HG03097 (cell line): Measurements from ENCODE around the gene CPT1C.

Experiments
- ATAC-seq: cut with Tn5 transposase; IDR thresholded peaks from one replicate; pipeline ENCODE4 v1.9.1; 2021; ENCODE audit not compliant: unreplicated experiment, low FRiP score

CPT1C gene

DNA sequence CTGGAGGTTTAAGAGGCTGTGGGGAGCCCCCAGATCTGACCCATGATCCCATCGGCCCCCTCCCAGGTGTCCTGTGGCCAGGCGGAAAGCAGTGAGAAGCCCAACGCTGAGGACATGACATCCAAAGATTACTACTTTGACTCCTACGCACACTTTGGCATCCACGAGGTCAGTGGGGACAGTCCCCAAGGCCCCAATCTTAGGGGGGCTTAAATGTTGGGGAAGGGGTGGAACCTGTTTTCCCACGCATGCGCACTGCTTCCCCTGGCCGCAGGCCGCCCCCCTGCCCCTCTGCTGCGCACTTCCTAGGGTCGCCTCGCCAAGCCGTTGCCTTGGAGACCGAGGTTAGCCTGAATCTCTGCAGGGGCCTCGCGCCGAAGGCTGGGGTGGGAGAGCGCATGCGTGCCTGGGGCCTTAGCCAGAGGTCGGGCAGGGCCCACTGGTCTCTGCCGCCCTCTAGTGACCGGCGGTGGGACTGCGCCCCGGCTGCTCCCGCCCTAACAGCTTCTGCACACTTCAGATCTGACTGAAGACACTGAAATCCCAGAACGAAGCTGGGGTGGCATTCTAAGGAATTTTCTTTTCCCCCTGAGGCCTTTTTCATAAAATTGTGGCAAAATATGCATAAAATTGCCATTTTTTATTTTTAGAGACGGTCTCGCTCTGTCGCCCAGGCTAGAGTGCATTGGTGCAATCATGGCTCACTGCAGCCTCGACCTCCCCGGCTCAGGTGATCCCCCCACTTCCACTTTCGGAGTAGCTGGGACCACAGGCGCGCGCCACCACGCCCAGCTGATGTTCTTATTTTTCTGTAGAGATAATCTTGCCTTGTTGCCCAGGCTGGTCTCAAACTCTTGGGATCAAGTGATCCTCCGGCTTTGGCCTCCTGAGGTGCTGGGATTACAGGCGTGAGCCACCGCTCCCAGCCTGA, 10.2 kb upstream of the CPT1C start:
- no peak for ATAC-seq

DNA sequence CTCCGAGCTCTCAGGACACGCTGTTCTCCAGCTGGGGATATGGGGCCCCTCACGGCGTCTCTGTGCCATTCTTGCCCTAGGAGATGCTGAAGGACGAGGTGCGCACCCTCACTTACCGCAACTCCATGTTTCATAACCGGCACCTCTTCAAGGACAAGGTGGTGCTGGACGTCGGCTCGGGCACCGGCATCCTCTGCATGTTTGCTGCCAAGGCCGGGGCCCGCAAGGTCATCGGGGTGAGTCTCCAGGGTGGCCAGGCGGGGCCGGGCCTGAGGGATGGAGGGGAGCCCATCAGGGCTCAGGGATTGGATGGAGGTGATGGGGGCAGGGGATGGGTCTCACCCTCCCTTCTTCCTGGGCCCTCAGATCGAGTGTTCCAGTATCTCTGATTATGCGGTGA, 9.1 kb upstream of the CPT1C start:
- ATAC-seq: no peak

DNA sequence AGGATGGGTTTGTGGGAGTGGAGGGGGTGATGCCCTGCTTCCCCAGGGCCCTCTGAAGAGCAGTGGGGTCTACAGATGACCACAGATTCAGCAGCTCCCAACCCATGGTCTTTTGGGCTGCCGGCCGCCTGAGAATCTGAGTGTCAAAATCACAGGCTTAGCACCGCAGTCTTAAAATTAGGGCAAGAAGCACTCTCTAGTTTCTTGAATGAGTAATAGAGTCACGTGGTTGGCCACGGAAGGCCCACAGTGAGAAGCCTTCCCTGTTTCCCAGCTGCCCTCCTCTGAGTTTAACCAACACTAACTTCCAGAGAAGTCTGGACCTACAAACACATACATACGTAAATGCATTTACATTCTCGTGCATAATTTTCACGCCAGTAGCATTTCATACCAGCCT, 8.6 kb upstream of the CPT1C start:
- no peak for ATAC-seq

DNA sequence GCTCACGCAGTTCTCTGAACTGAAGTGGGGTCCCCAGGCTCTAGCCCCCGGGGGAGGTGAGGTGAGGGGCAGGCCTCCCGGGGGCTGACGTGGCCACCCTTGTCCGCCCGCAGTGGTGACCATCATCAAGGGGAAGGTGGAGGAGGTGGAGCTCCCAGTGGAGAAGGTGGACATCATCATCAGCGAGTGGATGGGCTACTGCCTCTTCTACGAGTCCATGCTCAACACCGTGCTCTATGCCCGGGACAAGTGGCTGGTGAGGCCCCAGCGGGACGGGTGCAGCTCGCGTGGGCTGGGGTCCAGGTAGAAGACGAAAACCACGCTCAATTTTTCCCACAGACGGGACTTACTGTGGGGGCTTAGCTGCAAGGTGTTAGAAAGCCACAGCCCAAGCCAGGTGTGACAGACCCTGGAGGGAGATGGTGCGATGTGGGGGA, 7.1 kb upstream of the CPT1C start:
- no peak for ATAC-seq

DNA sequence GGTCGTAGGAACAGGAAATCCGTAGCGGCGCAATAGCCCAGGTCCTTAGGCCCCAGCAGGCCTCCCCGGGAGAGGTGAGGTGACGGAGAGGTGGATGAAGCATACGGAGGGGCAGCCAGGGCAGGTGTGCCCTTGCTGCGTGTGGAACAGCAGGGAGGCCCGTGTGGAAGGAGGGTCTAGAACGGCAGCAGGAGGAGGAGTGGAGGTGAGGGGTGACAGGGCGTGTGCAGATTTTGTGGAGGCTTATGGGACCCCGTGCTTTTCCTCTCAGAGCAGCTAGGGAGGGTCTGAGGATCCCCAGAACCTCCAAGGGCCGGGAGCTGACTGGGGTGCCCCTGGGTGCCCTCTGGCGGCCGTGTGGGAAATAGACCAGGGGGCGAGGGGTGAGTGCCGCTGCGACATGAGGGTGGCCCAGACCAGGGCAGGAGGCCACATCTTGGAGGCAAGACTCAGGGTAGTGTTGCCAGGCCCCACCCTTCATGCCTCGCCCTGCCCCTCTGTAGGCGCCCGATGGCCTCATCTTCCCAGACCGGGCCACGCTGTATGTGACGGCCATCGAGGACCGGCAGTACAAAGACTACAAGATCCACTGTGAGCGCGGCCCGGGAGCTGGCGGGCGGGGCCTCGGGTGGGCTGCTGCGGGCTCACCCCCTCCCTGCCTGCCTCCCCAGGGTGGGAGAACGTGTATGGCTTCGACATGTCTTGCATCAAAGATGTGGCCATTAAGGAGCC, 6.5 kb upstream of the CPT1C start:
- no peak for ATAC-seq

DNA sequence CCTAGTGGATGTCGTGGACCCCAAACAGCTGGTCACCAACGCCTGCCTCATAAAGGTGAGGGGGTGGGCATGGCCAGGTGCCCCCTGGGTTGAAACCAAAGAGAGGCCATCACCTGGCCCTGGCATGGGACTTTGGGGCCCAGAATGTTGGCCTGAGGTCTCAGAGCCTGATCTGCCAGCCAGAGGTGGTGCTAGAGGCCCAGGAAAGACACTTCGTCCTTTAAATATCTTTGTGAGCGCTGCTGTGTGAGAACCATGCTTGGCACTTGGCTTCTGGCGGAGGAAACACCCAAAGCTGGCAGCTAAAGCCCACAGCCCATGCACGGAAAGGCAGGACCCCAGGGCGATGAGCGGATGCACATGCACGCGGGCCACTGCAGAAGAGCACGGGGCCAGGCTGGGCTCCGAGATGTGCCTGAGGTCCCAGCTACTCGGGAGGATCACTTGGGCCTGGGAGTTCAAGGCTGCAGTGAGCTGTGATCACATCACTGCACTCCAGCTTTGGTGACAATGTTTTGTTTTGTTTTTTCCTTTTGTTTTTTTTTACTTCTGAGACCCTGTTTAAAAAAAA, 5.8 kb upstream of the CPT1C start:
- no peak for ATAC-seq

DNA sequence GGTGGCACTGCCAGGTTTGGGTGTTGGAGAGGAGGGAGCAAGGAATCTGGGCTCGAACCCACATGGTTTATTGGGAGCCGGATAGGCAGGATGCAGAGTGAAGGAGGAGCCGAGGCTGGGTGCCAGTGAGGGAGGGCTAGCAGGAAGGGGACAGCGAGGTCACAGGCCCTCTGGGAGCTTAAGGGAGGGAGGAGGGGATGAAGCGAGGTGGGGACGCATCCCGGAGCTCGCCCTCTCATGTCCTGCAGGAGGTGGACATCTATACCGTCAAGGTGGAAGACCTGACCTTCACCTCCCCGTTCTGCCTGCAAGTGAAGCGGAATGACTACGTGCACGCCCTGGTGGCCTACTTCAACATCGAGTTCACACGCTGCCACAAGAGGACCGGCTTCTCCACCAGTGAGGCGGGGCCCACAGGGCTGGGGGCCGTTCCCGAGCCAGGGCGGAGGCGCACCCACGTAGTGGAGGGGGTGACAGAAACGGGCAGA, 5.0 kb upstream of the CPT1C start:
- ATAC-seq: no peak

DNA sequence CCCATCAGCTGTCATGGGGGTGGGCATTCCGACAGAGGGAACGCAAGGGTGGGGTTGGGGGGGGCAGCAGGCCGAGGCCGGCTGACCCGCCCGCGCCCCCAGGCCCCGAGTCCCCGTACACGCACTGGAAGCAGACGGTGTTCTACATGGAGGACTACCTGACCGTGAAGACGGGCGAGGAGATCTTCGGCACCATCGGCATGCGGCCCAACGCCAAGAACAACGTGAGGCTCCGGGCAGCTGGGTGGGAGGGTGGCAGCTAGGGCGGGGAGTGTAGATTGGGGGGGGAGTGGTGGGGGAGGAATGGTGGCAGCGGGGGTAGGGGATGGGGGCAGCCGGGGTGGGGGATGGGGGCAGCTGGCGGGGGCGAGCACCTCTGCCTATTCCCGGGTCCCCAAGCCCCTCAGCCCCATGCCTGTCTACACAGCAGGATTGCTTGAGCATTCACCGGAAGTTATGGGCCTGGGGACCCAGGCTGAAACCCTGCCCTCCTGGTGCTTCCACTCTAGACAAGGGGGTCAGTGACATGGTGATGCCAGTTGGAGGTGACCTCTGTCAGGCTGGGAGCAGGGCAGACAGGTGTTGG, 4.3 kb upstream of the CPT1C start:
- ATAC-seq: no peak

DNA sequence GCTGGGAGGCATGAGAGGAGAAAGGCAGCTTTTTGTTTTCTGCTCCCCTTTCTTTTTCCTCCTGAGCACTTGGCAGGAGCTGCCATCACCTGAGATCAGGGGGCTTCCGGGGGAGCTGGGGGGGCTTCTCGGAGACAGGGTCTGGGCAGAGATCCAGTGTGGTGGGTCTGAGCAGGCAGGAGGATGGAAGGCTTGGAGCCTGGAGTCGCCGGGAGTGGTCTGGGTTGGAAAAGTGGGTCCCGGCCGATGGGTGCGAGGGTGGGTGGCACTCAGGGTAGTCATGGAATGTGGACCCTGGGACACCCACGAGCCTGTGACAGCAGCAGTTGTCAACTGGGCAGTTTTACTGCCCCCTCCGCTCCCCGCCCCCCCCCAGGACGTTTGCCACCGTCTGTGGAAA, 3.8 kb upstream of the CPT1C start:
- no peak for ATAC-seq

DNA sequence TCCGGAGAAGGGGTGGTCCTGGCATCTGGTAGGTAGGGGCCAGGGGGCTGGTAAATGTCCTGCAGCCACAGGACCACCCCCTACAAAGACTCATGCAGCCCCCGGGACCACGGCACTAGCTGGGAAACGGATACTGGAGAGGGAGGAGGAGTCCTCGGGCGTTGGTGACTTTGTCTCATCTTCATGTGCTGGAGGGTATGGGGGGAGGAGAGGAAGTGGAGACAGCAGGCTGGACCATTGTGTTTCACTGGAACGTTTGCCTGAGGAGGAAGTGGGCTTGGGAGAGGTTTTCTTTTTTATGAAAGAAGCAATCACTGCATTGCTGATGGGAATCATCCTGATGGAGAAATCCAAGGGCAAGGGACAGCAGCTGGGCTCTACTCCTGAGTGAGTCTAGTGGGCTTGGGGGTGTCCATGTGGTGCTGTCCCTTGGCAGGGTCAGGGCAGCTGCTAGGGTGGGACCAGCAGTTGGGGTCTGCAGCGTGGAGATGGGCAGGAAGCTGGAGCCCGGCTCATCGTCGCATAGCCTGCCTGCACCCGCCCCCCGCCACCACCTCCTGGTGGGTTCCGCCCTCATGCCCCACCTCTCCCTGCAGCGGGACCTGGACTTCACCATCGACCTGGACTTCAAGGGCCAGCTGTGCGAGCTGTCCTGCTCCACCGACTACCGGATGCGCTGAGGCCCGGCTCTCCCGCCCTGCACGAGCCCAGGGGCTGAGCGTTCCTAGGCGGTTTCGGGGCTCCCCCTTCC, 3.2 kb upstream of the CPT1C start:
- ATAC-seq: no peak

DNA sequence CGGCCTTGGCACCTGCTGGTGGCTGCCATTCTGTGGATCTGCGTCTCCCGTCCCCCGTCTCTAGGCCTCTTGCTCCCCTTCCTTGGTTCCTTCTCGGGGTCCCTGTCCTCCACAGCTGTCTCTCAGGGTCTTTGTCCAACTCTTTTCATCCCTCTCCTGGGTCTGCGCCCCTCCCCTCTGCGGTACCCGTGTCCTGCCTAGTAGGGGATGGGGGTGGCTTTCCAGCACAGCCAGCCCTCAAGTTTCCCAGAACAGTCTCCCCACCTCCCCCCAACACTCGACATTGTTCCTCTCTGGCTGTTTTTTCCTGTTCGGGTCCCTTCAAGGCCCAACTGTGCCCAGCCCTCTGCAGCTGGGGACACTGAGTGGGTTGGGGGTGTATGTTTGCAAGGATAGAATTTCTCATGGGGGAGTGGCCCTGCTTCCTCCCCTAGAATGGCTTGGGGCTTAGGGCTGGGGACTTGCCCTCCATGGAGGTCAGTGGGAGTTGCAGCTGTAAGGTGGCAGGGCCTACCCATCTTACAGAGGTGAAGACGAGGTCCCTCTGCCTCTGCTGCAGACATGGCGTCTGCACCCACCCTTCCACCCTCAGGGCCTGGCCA, 2.3 kb upstream of the CPT1C start:
- no peak for ATAC-seq

DNA sequence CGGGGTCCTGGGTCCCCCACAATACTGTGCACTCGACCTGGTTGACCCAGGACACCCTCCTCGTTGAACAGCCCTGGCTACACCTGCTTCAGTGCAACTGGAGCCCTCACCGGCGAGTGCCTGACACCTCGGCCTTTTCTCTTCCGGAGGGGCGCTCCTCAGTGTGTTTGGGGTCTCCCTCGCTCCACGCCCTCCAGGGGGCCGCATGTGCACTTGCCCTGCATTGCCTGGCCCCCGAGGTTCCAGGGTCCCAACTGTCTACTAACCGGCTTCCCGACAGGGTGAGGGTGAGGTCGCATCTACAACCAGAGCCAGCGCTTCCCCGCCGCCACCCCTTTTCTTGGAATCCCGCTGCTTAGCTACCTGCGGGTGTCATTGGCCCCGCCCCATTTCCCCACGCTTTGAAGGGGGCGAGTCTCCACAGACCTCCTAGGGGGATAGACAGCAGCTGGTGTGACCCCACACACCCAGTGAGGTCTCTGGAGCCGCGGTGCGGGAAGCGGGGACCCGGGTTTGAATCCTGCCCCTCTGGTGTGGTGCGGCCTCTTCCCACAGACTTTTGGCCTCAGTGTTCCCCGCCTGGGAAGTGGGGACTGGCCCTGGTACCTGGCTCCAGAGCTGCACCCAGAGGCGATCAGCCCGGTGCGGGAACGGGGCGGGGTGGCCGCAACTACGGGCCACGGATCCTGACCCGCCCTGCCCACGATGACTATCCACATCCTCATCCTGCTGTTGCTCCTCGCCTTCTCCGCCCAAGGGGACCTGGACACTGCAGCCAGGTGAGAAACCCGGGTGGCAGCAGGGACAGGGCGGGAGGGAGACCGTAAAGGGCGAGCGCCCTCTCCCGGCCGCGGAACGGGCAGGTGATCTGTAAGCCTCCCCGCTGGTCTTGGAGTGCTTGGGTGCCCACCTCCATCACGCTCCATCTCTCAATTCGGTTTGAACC, 1.5 kb upstream of the CPT1C start, which contains the start of gene ADM5:
TSS of gene ADM5 (plus strand) at position 462 of the 946 bp plus-strand sequence. CDS start at position 706, 244 bp downstream.
- no peak for ATAC-seq

DNA sequence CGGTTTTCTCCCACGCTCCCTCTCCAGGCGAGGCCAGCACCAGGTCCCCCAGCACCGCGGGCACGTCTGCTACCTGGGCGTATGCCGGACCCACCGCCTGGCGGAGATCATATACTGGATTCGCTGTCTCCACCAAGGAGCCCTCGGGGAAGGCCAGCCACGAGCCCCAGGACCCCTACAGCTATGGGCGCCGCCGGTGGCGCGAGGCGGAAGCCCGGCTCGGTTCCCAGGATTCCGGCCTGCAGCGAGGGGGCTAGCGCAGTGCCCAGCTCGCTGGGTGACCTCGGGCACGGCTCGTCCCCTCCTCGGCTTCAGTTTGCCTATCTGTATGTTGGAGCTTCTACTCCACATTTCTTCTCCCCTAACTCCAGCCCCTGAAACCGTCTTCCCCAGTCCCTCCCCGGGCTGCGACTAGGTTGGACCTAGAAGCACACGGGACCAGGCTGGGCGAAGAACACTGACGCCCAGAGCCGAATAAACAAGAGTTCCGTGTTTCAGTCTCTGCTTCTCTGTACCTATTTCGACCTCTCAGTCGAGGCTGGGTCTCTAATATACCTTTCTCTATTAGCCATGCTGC, 749 bp upstream of the CPT1C start:
- no peak for ATAC-seq

DNA sequence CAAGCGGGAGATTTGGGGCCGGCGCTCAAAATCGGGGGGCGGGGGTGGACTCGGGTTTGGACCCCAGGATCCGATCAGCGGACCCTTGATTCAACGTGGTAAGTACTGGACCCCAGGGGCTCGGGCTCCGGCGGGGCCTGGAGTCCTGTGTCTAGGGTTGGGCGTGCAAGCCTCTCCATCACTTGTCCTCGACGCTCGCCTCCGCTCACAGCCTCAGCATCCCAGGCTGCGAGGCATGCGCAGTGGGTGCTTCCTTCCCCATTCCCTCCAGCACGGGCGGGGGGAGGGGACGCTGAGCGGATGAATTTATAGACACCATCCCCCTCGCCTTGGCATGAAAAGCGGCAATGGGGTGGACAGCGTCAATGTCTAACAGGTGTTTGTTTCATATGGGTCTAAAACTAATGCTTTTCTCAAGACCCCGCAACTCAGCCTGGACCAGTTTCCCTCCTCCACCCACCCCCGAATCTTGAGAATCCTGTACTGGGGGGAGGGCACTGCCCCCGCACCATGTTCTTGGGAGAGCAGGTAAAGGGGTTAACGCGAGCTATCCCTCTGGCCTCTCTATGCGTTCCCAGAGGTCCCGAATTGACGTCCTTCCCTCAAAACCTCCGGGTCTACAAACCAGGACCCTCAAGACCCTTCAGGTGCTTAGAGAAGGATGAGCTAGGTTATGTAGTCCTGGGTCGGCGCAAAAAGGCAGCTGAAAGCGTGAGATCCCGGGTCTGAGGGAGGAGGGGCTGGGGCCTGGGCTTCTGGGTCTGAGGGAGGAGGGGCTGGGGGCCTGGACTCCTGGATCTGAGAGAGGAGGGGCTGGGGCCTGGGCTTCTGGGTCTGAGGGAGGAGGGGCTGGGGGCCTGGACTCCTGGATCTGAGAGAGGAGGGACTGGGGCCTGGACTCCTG, 579 bp downstream of the CPT1C start:
- no peak for ATAC-seq

DNA sequence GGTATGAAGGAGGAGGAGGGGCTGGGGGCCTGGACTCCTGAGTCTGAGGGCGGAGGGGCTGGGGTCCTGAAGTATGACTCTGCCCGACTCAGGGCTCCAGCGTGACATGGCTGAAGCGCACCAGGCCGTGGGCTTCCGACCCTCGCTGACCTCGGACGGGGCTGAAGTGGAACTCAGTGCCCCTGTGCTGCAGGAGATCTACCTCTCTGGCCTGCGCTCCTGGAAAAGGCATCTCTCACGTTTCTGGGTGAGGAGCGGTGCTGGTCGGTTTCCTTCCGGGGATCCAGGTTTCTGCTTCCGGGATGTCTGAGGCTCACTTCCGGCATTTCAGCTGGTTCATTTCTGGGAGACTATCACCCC, 1.2 kb downstream of the CPT1C start:
- no peak for ATAC-seq

DNA sequence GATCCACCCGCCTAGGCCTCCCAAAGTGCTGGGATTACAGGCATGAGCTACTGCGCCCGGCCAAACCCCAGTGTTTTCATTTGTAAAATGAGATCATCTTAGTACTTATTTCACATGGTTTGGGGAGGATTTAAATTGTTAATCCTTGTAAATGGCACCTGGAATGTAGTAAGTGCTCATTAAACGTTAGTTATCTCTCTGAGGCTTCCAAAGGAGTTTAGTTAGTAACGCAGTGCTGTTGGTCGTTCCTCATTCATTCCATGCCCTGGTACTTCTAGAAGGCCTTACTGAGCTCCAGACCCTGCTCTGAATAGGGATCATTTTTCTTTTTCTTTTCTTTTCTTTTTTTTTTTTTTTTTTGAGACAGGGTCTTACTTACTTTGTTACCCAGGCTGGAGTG, 5.2 kb downstream of the CPT1C start:
- ATAC-seq: no peak

DNA sequence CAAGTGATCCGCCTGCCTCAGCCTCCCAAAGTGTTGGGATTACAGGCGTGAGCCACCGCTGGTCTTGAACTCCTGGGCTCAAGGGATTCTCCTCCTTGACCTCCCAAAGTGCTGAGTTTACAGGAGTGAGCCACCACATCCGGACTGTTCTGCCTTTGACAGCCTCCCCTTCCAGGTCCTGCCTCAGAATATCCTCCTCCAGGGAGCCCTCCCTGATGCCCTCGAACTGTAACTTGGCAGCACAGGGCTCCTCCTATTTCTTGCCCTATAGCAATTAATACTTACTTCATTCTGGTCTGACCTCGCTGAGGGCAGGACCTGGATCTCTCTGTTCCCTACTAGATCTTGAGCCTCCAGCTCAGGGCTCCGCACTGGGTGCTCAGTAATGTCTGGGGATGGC, 5.9 kb downstream of the CPT1C start:
- ATAC-seq: no peak
